GM18526 (cell line): ENCODE results near the gene ABCB10.

ENCODE experiments used
- POLR2A ChIP-seq: IDR thresholded peaks from 3 replicates; pipeline ENCODE4 v1.6.1; 2011; ENCODE audit not compliant: insufficient read length; ENCODE audit errors: extremely low read depth

The ABCB10 gene

DNA sequence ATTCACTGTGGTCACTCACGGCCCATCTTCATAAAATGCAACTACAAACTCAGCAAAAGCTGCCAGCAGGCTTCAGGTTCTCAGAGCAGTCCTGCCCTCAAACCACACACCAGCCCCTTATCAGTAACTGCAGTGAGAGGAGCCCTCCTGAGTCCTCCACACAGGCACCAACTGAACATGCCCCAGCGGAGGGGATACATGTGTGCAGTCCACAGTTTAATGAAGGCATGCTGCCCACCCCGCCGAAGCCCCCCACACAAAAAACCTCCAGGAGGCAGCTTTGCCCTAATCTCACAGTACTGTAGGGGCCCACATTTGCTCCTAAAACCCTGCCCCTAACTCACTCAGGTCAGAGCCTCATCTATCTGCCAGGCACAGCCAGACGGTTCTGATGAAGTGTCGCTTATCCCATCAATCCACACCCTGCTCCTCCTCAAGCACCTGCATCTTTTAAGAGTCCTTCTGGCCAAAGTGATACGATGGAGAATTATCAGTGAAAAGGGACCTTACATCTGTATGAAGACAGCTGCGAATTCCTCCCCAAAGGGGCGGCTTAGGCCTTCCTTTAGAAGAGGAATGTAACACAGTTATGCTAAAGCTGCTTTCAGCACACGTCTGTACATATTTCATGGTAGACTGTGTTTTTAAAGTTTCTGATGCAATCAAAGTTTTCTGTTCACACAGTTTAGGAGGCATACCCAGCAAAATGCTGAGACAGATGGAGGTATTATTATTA is 3.5 kb downstream of the ABCB10 start:
- TF ChIP-seq POLR2A = no peak

DNA sequence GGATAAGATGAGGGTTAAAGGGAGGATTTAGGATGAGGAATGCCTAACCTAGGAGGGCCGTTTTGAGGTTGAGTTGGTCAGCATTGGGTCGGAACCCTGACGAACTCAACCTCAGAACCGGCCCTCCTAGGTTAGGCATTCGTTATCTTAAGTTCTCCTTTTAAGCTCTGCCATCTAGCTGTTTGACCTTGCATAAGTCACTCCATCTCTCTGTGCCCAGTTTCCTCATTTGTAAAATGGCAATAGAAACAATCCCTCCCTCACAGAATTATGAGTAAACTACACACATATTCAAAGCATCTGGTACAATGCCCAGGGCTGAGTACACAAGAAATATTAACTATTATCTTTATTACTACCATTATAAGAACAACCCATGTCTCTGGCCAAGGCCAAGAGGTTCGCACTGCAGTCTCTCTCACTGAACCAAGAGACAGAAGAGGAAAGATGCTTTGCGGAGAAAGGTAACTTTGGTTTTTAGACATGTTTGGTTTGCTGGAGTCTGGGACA is 4.8 kb downstream of the ABCB10 start:
- TF ChIP-seq POLR2A = no peak

DNA sequence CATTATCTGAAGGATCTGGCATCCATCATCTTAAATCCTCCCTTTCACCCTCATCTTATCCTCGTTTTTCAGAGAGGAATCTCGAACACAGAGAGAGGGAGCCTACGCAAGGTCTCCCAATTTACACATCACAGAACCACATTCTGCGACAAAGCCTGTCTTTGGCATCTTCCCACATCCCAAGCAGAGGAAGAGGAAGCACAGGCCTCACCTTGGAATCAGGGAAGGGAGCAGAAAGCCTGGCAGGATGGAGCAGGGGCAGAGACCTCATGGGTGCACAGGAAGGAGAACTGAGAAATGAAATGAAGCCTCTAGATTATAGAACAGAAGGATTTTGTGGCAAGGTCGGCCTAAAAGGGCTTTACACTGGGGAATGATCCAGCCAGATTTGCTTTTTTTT is 5.8 kb downstream of the ABCB10 start:
- no peak for TF ChIP-seq POLR2A

DNA sequence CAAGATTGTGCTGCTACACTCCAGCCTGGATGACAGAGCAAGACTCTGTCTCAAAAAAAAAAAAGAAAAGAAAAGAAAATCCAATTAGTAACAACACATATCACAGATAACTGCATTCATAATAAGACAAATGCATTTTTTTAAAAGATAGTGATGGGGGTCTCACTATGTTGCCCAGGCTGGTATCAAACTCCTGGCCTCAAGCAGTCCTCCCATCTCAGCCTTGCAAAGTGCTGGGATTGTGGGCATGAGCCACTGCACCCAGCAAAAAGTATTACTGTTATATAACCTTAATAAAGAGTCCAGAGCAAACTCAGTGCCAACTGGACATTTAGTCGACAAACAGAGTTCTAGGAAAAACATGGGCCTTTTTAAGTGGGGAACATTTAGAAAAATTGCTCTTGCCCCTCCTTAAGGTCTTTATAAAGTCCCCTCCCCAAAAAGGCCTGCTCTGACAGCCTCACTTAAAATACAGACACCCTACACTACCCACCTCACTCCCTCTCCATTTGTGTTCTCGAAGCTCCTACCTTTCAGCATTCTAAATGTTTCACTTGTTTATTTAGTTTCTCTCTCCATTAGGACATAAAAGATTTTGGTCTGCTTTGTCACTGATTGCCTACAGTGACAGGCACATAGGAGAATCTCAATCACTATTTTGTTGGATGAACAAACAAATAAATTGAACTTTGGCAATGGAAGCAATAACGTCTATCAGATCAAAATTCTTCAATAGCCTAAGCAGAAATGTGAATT is 7.5 kb downstream of the ABCB10 start:
- TF ChIP-seq POLR2A = no peak

DNA sequence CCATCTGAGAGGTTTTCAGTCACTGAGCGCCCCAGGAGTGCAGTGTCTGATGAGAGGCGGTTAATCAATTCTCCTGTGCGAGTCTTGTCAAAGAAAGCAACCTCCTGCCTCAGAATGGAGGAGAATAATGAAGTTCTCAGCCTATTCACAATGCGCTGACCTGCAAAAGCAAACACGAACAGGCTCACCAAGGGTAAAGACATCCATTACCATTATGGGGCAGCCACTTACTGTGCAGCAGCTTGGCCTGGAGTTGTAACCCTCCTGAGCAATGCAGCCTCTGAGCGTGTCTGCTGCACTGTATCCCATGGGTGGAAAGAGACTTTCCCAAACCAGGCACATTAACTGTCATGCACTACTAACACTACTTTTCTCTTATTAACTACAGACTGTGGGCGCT is 11.0 kb downstream of the ABCB10 start:
- TF ChIP-seq POLR2A = no peak

DNA sequence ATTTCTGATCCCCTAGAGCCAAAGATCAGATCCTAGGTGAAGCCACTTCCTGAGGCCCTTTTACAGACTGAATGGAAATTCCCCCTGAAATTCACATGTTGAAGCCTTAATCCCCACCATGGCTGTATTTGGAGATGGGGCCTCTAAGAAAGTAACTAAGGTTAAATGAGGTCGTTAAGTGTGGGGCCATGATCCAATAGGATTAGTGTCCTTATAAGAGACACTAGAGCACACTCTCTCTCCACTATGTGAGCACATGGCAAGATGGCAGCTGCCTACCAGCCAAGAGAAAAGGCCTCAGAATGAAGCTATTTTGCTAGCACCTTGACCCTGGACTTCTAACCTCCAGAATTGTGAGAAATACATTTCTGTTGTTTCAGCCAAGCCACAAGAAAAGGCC is 13.9 kb downstream of the ABCB10 start:
- TF ChIP-seq POLR2A = no peak

DNA sequence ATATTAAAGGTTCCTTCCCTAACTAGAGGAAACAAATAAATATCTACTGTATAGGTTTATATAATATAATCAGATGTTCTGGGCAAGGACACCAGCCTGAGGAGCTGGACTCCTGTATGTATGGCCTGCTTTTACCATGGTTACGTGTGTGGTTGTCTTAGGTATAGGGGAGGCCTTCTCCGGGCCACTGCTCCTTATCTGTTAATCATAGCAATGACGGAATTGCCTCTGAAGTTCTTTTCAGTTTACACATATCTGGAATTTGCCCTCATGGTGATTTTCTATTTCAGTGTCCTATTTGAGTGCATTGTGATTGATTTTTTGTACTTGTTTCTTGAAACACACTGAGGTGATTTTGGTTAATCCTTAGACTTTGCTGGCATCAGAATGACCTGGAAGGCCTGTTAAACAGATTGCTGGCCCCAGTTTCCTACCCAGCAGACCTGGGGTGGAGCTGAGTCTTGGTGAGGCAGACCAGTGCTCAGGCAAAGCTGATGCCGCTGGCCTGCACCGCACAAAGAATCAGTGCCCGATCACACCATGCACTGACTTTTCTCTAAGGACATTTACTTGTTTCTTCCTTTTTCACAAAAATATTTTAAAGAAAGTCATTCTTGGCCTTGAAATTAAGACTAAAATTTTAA is 18.5 kb downstream of the ABCB10 start:
- TF ChIP-seq POLR2A = no peak

DNA sequence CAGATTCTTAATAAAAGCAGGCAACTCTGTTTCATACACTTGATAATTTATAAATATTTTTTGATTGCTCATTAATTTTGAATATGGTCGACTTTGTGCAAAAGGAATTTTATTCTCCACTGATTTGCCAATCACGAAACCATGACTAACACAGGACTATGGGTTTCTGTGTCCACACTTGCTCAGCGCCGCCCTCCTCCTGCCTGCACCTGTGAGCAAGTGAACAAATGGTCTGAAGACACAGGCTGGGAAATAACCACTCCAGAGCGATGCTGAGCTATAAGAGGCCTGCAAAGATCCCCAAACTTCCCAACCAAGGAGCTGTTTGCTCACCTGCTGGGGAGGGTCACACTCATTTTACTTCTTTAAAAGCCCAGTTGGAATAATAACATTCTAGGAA is 19.6 kb downstream of the ABCB10 start:
- no peak for TF ChIP-seq POLR2A

DNA sequence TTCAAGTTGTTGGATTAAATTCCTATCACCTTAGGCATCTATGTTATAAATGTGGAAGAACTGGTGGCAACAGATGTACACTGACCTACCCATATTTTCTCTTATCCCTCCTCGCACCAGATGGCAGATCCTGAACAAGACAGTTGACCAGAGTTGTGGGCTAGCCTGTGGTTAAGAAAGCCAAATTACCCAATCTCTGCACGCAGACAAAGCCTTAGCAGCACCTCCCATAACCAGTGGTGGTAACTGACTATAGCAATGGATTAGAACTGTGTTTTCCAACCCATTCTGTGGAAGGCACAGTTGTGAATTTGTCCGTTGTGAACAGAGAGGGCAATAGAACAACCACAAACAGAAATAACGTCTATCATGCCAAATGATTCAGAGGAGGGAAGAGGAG is 20.6 kb downstream of the ABCB10 start:
- TF ChIP-seq POLR2A = no peak

DNA sequence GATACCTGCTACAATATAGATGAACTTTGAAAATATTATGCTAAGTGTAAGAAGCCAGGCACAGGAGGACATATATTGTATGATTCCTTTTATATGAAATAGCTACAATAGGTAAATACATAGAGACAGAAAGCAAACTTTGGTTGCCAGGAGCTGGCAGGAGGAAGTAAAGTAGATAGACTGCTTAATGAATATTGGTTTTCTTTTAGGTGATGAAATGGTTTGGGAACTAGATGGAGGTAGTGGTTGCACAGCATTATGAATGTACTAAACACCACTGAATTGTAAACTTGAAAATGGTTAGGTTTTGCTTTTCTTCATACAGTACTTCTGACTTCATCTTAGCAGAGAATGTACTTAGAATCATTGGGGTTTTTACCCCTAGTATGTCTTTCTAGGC is 21.5 kb downstream of the ABCB10 start:
- TF ChIP-seq POLR2A = no peak

DNA sequence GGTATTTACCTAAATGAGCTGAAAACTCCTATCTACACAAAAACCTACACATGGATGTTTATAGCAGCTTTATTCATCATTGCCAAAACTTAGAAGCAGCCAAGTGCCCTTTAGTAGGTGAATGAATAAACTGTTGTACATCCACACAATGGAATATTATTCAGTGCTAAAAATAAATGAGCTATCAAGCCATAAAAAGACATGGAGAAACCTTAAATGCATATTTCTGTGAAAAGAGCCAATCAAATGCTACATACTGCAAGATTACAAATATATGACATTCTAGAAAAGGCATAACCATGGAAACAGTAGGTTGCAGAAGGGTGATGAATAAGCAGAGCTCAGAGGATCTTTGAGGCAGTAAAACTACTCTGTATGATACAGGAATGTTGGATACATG is 23.3 kb downstream of the ABCB10 start:
- TF ChIP-seq POLR2A = no peak

DNA sequence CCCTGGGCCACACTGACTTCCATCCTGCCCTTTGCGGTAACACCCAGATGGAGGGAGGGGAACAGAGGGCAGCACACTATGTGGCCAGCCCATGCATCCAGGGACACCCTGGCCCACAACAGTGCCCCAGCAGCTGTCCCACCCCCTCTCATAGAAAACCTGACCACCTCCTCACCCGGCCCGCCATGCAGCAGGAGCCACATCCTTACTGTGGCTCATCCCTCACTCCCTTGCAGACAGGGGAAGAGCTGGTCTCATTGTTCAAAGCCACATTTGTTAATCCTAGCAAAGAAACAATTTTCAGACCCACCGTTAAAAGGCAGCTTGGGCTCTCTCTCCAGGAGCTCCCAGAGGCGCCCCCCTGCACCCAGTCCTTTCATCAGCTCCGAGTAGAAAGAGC is 27.2 kb downstream of the ABCB10 start:
- no peak for TF ChIP-seq POLR2A

DNA sequence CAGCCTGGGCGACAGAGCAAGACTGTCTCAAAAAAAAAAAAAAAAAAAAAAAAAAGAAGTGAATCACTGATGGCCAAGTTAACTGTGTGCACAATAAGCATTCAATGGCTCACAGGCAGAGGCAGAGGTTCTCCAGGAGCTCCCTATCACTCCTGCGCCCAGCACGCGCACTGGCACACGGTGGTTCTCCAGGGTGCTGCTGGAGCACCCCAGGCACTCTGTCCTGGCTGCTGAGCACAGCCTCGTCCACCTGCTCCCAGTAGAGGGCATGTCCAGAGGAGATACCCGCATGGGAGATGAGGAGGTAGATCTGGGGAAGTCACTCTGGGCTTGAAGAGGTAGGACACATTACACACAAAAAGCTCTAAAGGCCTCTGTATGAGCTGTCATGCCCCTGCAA is 28.9 kb downstream of the ABCB10 start:
- TF ChIP-seq POLR2A = no peak

DNA sequence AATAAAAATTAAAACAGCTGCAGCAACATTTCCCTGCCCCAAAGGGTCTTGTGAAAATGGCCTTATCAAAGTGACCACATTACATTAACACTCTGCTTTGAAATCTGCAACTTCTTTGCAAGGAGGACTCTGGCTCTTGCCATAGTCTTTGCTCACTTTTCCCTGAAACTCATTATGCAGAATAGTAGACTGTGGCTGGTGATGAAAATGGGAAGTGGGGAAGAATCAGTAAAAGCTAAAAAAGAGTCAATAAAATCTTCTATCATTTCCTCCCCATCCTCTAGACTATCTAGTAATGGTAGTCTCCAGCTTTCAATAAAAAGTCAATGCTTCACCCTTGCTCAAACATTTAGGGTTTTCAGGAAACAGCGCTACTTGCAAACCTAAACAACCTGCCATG is 31.8 kb downstream of the ABCB10 start:
- no peak for TF ChIP-seq POLR2A

DNA sequence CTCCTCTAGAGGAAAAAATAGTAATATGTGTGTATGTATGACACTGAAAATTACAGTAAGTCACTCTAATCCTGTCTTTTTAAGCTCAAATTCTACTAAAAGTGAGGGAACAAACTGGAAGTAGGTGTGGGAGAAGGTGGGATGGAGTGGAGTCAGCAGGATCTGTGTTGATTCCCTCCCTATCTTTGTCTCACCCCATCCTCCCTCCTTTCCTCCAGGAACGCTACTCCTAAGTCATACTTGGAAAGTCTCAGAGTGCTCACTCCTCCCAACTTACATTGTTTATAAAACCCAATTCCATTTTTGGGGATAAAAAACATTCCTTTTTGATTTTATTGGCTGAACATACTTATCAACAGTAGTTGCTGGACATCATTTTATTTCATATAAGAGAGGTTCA is 35.5 kb downstream of the ABCB10 start:
- no peak for TF ChIP-seq POLR2A
